Umbilical cord (tissue), 2 donors: Measurements from ENCODE around the gene RHOD. TPM values are rescaled to one million over a fixed set of nuclear protein-coding genes. Genes with fewer than 3 reads are reported as not detected.

Experiments
- DNase-seq: peaks from one replicate; pipeline ENCODE4 v3.0.0-alpha.2; 2015; ENCODE audit warnings: low spot score
- total RNA-seq: library from RNA; depleted of rRNA; stranded (reverse); fragments of >200 nt; gene quantifications from one replicate; pipeline ENCODE4 v1.2.3, GENCODE V29; 2014; ENCODE audit warnings: low replicate concordance; ENCODE audit not compliant: insufficient read depth

The RHOD gene
- total RNA-seq, 1 donor from 2014 or later: 15.2 TPM

- no peak for DNase-seq
Observed at GRCh38 chr11:67031791-67032561, 24.7 kb upstream of the RHOD start.

GRCh38 chr11:67032830-67033551 is 23.7 kb upstream of the RHOD start:
- peak; percentile 42 for DNase-seq

GRCh38 chr11:67033661-67034166 is 22.9 kb upstream of the RHOD start:
- peak; percentile 44 for DNase-seq

DNA sequence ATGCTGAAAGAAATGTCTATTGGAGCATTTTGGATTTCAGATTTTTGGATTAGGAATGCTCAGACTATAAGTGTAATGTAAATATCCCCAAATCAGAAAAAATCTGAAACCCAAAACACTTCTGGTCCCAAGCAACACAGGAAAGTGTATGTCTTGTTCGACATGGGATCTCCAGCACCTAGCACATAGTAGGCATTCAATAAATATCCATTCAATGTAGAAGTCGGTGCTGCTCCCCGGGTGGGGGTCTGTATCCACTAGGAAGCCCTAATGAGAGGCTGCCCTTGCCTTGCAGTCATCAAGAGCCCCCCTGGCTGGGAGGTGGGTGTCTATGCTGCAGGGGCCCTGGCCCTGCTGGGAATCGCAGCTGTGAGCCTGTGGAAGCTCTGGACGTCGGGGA is 22.3 kb upstream of the RHOD start:
- DNase-seq: no peak

DNA sequence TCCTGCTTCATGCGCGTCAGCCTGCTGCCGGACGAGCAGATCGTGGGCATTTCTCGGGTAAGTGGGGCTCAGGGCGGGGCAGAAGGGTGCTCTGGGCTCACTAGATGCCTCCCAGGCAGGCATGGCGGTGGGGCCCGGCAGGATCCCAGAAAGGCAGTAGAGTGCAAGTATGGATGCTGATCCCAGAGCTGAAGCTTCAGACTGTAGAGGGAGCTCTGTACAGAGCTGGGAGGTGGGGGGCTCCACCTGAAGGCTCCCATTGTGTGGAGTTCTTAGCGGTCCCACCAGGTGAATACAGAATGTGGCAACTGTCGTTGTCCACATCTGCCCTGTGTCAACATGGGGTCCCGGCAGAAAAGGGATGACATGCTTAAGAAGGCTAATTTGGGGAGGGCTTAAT is 16.5 kb upstream of the RHOD start:
- no peak for DNase-seq

DNA sequence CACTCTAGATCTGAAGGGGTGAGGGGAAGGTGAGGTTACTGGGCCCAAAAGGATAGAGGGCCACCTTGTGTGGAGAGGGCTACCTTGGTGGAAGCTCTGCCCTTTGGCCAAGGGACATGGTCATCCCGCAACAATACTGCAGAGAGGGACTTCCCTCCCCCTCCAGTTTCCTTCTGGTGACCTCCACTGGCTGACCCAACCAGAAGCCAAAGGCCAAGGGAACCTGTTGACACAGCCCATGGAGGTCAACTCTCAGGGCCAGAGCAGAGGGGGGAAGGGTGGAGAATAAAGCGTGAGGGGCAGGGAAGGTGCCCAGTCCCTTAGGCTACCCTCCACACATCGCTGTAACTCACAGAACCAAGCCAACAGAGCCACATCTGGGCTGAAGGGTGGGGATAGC is 15.0 kb upstream of the RHOD start:
- DNase-seq: no peak

DNA sequence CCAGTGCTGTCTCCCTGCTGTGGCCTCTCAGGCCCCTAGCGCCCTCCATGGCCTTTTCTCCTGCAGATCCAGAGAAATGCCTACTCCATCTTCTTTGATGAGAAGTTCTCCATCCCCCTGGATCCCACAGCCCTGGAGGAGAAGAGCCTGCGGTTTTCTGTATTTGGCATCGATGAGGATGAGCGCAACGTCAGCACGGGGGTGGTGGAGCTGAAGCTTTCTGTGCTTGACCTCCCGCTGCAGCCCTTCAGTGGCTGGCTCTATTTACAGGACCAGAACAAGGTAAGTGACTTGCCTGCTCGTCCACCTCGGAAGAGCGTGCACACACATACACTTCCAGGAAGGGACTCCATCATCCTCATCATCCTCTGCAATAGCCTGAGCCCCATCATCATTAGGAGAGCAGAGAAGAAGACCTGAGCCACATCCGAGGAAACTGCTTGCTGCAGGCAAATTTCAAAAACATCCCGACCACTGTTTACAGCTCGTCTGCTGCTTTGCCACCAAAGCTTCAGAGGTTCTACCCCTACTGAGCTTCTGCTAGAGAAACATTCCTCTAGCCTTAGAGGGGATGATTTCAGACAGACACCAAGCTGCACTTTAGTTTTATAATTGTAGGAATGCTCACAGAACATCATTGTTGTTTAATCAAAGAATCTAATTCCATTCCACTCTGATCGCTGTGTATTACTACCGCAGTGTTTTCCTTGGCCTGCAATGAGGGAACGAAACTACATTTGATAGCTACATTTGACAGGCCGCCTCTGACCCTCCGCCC is 12.9 kb upstream of the RHOD start:
- no peak for DNase-seq

- no peak for DNase-seq
Observed at GRCh38 chr11:67044496-67044895, 12.2 kb upstream of the RHOD start.

- DNase-seq: no peak
Observed at GRCh38 chr11:67045314-67045713, 11.3 kb upstream of the RHOD start.

DNA sequence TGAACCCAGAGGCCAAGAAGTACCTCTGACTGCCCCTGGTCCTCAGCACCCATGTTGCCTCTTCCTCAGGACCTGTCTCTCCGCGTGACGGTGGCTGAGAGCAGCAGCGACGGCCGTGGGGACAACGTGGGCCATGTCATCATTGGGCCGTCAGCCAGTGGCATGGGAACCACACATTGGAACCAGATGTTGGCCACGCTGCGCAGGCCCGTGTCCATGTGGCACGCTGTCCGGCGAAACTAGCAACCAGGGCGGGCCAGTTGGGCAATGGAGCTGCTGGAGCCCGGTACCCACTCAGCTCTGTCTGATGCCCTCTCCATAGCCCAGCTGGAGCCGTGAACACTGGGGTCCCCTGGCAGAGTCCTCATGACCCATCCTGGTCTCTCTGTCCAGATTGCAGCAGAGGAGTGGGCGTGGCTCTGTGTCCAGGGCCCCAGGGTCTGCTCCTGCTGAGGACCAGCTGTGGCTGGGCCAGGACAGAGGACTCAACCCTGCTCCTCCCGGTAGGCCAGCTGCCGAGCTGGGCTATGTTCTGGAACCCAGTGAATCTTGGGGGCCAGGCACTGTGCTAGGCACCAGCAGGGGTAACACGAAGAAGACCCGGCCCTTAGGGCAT is 8.0 kb upstream of the RHOD start:
- no peak for DNase-seq

- DNase-seq: no peak
Observed at GRCh38 chr11:67050139-67050538, 6.5 kb upstream of the RHOD start.

DNA sequence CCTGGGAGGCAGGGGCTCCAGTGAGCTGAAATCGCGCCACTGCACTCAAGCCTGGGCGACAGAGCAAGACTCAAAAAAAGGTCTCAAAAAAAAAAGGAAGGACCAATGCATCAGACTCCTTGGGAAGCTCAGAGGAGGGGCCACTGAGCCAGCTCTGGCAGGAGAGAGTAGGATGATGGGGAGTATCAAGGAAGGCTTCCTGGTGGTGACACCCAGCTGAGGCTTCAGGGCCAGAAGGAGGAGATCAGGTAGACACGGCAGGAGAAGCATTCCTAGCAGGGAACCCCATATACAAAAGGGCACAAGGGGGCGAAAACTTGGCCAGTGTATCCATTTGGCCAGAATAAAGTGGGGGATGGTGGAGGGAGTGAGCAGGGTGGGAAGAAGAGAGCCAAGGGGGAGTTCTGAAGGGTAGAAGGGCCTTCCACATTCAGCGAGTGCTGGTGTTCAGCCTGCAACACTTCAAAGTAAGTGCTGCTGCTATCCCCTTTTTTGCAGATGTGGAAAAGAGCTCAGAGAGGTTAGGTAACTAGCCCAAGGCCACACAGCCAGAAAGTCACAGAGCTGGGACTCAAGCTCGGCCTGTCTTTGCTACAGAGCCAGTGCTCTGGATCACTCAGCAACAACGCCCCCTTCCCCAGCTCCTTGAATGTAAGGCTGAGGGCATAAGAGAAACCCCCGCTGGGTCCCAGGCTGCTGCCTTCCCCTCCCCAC is 5.3 kb upstream of the RHOD start:
- no peak for DNase-seq

GRCh38 chr11:67051945-67052488 is 4.6 kb upstream of the RHOD start:
- DNase-seq: no peak

DNA sequence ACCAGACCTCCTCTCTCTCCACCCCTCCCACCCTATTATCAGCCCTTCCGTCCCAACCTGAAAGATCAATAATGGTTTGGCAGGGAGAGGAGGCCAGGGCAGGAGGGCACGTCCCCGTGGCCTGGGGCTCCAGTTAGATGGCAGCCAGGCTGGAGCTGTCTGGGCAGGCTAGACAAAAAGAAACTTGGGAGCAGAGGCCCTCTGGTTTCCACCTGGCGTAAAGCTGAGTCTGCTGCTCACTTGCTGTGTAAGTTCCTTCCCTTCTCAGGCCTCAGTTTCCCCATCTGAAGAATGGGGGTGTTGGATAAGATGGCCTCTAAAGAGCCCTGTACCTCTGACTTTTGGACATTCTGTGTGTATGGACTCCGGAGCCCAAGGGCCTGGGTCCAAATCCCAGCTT is 3.8 kb upstream of the RHOD start:
- DNase-seq: no peak

GRCh38 chr11:67053896-67054329 is 2.7 kb upstream of the RHOD start:
- peak; percentile 34 for DNase-seq

GRCh38 chr11:67054346-67054835 is 2.3 kb upstream of the RHOD start:
- no peak for DNase-seq

DNA sequence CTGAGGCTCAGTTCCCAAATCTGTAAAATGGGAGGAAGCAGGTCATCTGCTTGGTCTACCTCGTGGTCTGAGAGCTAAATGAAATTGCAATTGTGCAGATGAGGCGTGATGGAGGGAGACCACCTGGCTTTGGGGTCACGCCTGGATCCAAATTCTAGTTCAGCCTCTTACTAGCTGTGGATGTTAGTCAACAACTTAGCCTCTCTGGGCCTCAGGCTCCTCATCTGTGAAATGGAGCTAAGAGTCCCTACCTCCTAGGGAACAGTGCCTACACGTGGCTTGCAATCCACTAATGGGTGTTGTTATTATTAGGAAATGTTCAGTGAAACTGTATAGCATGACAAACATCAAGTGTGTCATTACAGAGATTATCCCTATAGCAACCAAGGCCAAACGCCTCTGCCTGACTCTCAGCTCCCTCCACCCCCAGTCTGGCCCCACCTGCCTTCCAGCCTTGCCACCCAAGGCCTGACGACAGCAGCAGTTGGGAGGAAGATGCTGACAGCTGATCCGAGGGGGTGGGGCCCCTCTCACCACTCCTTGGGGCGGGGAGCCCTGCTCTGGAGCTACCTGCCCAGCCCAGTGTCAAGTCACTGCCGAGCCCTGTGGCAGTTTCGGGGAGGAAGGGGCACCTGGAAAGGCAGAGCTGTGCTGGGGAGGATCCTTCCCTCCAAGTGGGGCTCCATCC is 1.7 kb upstream of the RHOD start:
- peak; percentile 77 for DNase-seq

GRCh38 chr11:67055812-67056211 is 835 bp upstream of the RHOD start:
- no peak for DNase-seq

DNA sequence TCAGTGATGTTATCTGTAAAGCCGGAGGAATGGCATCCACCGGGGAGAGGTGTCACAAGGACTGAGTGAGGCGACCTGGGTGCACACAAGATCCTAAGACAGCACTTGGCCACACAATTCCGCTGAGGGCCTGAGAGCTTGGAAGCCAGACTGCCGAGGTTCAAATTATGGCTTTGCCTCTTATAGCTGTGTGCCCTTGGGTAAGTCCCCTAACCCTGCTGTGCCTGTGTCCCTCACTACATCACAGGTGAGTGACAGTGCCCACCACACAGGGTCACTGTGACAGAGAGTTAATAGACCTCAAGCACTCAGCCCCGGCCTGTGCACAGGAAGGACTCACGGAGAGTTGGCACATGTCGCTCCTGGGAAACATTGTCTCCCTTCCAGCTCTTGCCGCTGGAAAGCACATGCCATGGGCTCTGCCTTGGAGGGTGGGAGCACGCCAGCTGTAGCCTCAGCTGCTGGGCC is 592 bp downstream of the RHOD start:
- DNase-seq: no peak

DNA sequence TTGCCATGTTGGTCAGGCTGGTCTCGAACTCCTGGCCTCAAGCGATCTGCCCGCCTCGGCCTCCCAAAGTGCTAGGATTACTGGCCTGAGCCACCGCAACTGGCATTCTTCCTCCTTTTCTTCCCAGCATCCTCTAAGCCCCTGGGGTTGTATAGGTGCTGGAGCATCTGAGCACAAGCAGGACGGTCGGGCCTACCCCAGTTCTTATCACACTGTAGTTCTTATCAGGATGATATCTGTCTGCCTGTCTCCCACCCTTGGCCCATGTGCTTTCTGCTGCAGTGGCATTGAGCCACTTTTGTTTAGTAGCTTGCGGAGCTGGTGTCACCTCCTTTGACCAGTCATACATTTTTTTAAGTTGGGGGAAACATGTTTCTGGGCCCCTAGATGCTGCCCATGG is 1.9 kb downstream of the RHOD start:
- no peak for DNase-seq
